BJ (cell line): Measurements from ENCODE around the gene IFRD2. TPM values are rescaled to one million over a fixed set of nuclear protein-coding genes. Genes with fewer than 3 reads are reported as not detected.

Experiments
- CTCF ChIA-PET: fragments of 350-600 bp; formaldehyde crosslinking; extraction: SDS; loops from one replicate; lab custom pipeline; 2021; ENCODE audit warnings: antibody characterized with exemption, inconsistent platforms; lab: Yijun Ruan, JAX
- POLR2A ChIA-PET: fragments of 300-600 bp; sonication (Branson Sonifier 250); formaldehyde crosslinking; extraction: SDS; loops from one replicate; lab custom pipeline; 2021; ENCODE audit warnings: antibody characterized with exemption; lab: Charles Lee
- DNase-seq: peaks from one replicate; pipeline ENCODE4 v3.0.0-alpha.2; 2011; ENCODE audit warnings: low read depth
- H3K27me3 ChIP-seq: 2 replicates; pipeline ENCODE4 v1.6.0; 2011; ENCODE audit warnings: low read length; ENCODE audit not compliant: control insufficient read depth, insufficient read depth
- H3K36me3 ChIP-seq: 2 replicates; pipeline ENCODE4 v1.5.1; 2011; ENCODE audit warnings: low read length; ENCODE audit not compliant: control insufficient read depth, insufficient read depth
- H3K4me3 ChIP-seq: 2 replicates; pipeline ENCODE4 v1.5.1; 2011; ENCODE audit warnings: low read depth, mild to moderate bottlenecking, control low read depth, low read length
- CTCF ChIP-seq: IDR thresholded peaks from 2 replicates; pipeline ENCODE4 v1.5.1; 2011; ENCODE audit warnings: low read depth, mild to moderate bottlenecking, control low read depth, inconsistent platforms, low read length, moderate library complexity; ENCODE audit not compliant: insufficient read depth
- polyA plus RNA-seq: library from polyadenylated mRNA; depleted of rRNA; stranded (reverse); fragments of >200 nt; gene quantifications from 2 replicates; pipeline ENCODE4 v1.2.3, GENCODE V29; 2011

Gene IFRD2
- polyA plus RNA-seq, 1 experiment: 56.7 TPM

DNA sequence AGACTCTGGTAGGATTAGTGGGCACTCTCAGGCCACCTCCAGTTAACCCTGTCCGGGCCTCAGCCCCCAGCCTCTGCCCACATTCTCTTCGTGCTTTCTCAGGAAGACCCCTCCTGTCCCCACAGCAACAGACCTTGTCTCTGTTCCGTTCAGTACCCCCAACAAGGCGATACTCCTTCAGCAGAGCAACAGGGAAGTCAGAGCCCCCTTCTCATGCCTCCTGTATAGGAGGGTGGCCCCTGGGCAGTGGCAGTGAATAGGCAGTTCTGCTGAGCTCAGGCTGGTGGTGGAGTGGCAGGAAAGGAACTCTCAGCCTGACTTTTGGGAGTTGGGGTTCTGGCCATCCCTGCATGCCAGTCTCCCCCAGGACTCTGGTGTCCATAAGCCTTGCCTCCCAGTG is 22.8 kb downstream of the IFRD2 start:
- peak overlapping the region; percentile 50 for H3K4me3 ChIP-seq
- DNase-seq: no peak
- ChIA-PET POLR2A (interaction anchor here (0.5 kb wide), 1 partner anchor 30 kb away, joined by 4 read pairs; the partner anchor contains the start of genes HYAL3 and NAA80), CTCF (interaction anchor here (0.6 to 5.5 kb wide), 13 partner anchors 8 to 76 kb away, joined by 3 to 58 read pairs (median 6); partner anchors contain the start of genes GNAI2, HYAL3, IFRD2 and LSMEM2)
- H3K36me3 ChIP-seq: peaks cover 9% of the 10 kb centered on the region
- no peaks in the 10 kb centered on the region for H3K27me3 ChIP-seq
- no peak for TF ChIP-seq CTCF

DNA sequence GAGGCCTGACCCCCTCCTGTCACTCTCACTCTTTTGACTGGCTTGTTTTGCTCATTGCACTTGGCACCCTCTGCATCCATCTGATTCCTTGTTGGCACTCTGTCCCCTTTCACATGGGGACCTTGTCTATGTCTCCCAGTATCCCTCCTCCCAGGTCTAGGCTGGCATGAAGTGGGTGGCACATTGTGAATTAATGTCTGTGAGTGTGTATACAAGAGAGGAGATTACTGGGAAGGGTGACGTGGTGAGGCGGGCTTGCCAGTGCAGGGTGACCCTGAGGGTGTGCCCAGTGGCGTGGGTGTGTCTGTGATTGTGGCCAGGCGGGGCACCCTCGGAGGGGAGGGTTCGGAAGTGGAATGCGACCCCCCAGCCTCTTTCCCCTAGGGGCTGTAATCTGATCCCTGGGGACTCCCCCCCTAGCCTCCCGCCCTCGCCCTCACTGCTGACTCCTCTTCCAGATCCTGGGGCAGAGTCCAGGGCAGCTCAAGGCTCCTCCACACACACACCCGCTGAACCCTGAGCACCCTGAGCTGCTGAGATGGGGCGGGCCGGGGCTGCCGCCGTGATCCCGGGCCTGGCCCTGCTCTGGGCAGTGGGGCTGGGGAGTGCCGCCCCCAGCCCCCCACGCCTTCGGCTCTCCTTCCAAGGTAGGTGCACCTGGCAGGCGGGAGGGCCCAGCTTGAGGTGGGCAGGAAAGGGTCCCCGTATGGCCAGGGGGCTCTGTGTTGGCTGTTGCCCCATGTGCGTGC is 23.4 kb downstream of the IFRD2 start, which contains the start of gene SEMA3B:
Gene SEMA3B, plus strand, starts transcription at position 445 of the 749 bp plus-strand sequence. Its CDS starts 94 bp downstream, at position 539.
- peak; percentile 31 for DNase-seq
- POLR2A ChIA-PET: no interaction called here
- no peak for TF ChIP-seq CTCF
- H3K36me3 ChIP-seq: peaks cover 4% of the 10 kb centered on the region
- CTCF ChIA-PET: interaction anchor here (0.8 to 5.5 kb wide), 10 partner anchors 8 to 75 kb away, joined by 3 to 58 read pairs (median 8); partner anchors contain the start of genes HYAL3, IFRD2, LSMEM2 and NAA80
- H3K27me3 ChIP-seq: no peaks in the 10 kb centered on the region
- peak within 1 kb of the TSS; percentile 59 for H3K4me3 ChIP-seq

DNA sequence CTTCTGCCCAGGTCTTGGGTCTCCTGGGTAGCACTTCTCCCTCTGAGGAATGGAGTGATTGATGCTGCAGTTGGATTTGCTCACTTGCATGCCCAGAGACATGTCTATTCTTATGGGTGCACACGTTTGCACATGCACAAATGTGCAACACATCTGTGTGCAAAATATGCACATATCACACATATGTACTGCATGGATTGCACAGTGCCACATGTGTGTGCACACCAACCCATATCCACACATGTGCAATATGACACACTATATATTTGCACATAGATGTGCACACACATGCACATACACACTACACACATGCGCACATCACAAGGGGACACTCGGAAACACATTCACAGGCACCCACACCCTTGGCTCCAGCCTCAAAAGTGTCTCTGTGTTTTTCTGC is 24.0 kb downstream of the IFRD2 start:
- POLR2A ChIA-PET: no interaction called here
- CTCF ChIA-PET: interaction anchor here (1.0 to 3.1 kb wide), 4 partner anchors 11 to 74 kb away, joined by 3 to 23 read pairs (median 8); no protein-coding TSS in a partner anchor
- DNase-seq: no peak
- H3K36me3 ChIP-seq: no peaks in the 10 kb centered on the region; the same call in 1 of the 2 replicates
- H3K27me3 ChIP-seq: no peaks in the 10 kb centered on the region
- no peak for TF ChIP-seq CTCF
- no peak overlapping the region for H3K4me3 ChIP-seq

DNA sequence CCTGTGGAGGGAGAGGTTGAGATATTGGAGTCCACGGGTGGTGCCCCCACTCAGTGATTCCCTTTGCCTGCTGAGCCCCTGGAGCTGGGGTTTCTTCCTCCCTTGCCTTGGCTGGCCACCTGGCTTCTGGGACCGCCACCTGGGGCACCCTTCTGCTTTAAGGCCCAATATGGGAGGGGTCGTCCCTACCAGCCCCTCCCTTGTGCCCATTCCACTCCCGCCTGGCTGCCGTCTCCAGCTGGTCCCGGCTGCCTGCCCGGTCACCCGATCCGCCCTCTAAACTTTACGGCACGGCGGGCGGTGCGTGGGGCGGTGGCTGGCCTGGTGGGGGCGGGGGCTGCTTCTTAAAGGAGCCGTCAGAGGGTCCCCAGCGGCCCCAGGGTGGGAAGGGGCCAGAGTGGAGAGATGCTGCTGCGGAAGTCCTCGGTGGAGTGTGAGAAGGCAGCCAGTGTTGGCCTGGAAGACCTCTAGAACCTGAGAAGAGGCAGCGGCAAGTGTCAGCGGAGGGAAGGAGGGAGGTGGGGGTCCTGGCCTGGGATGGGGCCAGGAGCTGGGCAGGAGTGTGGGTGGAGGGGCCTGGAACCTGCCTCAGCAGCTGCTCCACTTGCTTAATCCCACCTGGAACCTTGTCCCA is 24.8 kb downstream of the IFRD2 start:
- Histone ChIP-seq H3K27me3 (no peaks in the 10 kb centered on the region), H3K36me3 (no peaks in the 10 kb centered on the region; the same call in 1 of the 2 replicates), H3K4me3 (peak overlapping the region; percentile 59)
- CTCF ChIA-PET: interaction anchor here (0.8 to 3.1 kb wide), 9 partner anchors 10 to 147 kb away, joined by 3 to 23 read pairs (median 5); no protein-coding TSS in a partner anchor
- no peak for TF ChIP-seq CTCF
- POLR2A ChIA-PET: interaction anchor here (0.5 to 1.2 kb wide), 2 partner anchors 26 to 32 kb away, joined by 3 to 6 read pairs; no protein-coding TSS in a partner anchor
- DNase-seq: no peak
